H1 (cell line): ENCODE results near the gene RNF208. TPM values are rescaled to one million over a fixed set of nuclear protein-coding genes. Genes with fewer than 3 reads are reported as not detected.

ENCODE experiments used
- BCL11A ChIP-seq, 2 experiments: IDR thresholded peaks; one replicate each; pipeline ENCODE4 v1.6.1; 2011; ENCODE audit warnings: low read depth in 2 of 2, low read length in 2 of 2, mild to moderate bottlenecking in 2 of 2
- CBX5 ChIP-seq: fragments of 300-800, 300-1000 bp; sonication (generic); IDR thresholded peaks from 2 replicates; pipeline ENCODE4 v1.7.1; 2016; ENCODE audit warnings: antibody characterized with exemption, low read length, low read depth
- CBX8 ChIP-seq: fragments of 300-800, 300-1000 bp; sonication (generic); IDR thresholded peaks from 2 replicates; pipeline ENCODE4 v1.7.1; 2016; ENCODE audit warnings: low read depth, low read length, borderline replicate concordance
- CEBPB ChIP-seq: IDR thresholded peaks from 2 replicates; pipeline ENCODE4 v1.6.1; 2012; ENCODE audit warnings: low read depth, low read length
- CHD2 ChIP-seq: IDR thresholded peaks from 2 replicates; pipeline ENCODE4 v1.6.1; 2012; ENCODE audit warnings: low read length, improper control_type of control experiment
- EP300 ChIP-seq, 2 experiments: IDR thresholded peaks; 1 replicate in 1 of 2; 2 replicates in 1 of 2; pipeline ENCODE4 v1.6.1; 2011 to 2012; ENCODE audit warnings: low read depth in 2 of 2, low read length in 2 of 2, mild to moderate bottlenecking in 2 of 2, borderline replicate concordance in 1 of 2, inconsistent platforms in 1 of 2, moderate library complexity in 1 of 2
- FOSL1 ChIP-seq: IDR thresholded peaks from 2 replicates; pipeline ENCODE4 v1.6.1; 2011; ENCODE audit warnings: mild to moderate bottlenecking, low read depth, low read length, moderate library complexity; ENCODE audit not compliant: insufficient read depth
- GABPA ChIP-seq: IDR thresholded peaks from 2 replicates; pipeline ENCODE4 v1.6.1; 2011; ENCODE audit warnings: mild to moderate bottlenecking, low read length, moderate library complexity, borderline replicate concordance; ENCODE audit not compliant: insufficient read depth
- KDM1A ChIP-seq: fragments of 200-600, 300-600 bp; sonication (generic); IDR thresholded peaks from 2 replicates; pipeline ENCODE4 v1.7.1; 2016; ENCODE audit warnings: mild to moderate bottlenecking, low read length, borderline replicate concordance
- KDM5A ChIP-seq: fragments of 200-600 bp; IDR thresholded peaks from 2 replicates; pipeline ENCODE4 v1.7.1; 2012; ENCODE audit warnings: mild to moderate bottlenecking, low read length, inconsistent platforms, mixed read lengths
- MAFK ChIP-seq: IDR thresholded peaks from 2 replicates; pipeline ENCODE4 v1.6.1; 2012; ENCODE audit warnings: low read depth, mild to moderate bottlenecking, improper control_type of control experiment, low read length
- PHF8 ChIP-seq: fragments of 200-600 bp; sonication (generic); conservative IDR thresholded peaks from 2 replicates; pipeline ENCODE4 v1.7.1; 2012; ENCODE audit warnings: low read depth, mild to moderate bottlenecking, inconsistent platforms, low read length, moderate library complexity
- POLR2AphosphoS5 ChIP-seq: IDR thresholded peaks from 2 replicates; pipeline ENCODE4 v1.6.1; 2011; ENCODE audit warnings: low read depth, low read length
- RBBP5 ChIP-seq: IDR thresholded peaks from 2 replicates; pipeline ENCODE4 v1.7.1; 2012; ENCODE audit warnings: low read depth, mild to moderate bottlenecking, inconsistent platforms, low read length, moderate library complexity, borderline replicate concordance
- RXRA ChIP-seq: IDR thresholded peaks from 2 replicates; pipeline ENCODE4 v1.6.1; 2011; ENCODE audit warnings: low read depth, mild to moderate bottlenecking, low read length, moderate library complexity; ENCODE audit not compliant: insufficient read depth
- SIN3A ChIP-seq, 2 experiments: IDR thresholded peaks in 1 of 2; conservative IDR thresholded peaks in 1 of 2; 2 replicates each; pipeline ENCODE4 v1.6.1; 2011 to 2012; ENCODE audit warnings: low read length in 2 of 2, improper control_type of control experiment in 1 of 2, low read depth in 1 of 2, mild to moderate bottlenecking in 1 of 2
- SP4 ChIP-seq: IDR thresholded peaks from 2 replicates; pipeline ENCODE4 v1.6.1; 2012; ENCODE audit warnings: low read length, inconsistent platforms
- TAF1 ChIP-seq: IDR thresholded peaks from 2 replicates; pipeline ENCODE4 v1.6.1; 2011; ENCODE audit warnings: mild to moderate bottlenecking, low read depth, low read length
- TCF12 ChIP-seq: IDR thresholded peaks from 2 replicates; pipeline ENCODE4 v1.6.1; 2011; ENCODE audit warnings: low read depth, mild to moderate bottlenecking, low read length
- TEAD4 ChIP-seq: IDR thresholded peaks from 2 replicates; pipeline ENCODE4 v1.6.1; 2012; ENCODE audit warnings: low read depth, low read length, inconsistent platforms, mixed read lengths
- YY1 ChIP-seq: IDR thresholded peaks from 2 replicates; pipeline ENCODE4 v1.6.1; 2011; ENCODE audit warnings: low read depth, mild to moderate bottlenecking, low read length
- polyA plus RNA-seq, 7 experiments: library from polyadenylated mRNA; depleted of rRNA in 3 of 7; stranded (reverse) in 5 of 7; unstranded in 2 of 7; fragments of >200 nt in 5 of 7; fragments of 200-250 nt in 2 of 7; gene quantifications; 1 replicate in 5 of 7; 2 replicates in 1 of 7; 4 replicates in 1 of 7; pipeline versions ENCODE4 v1.2.1 to v1.2.3, GENCODE V29; 2011 to 2013; ENCODE audit warnings: missing spikeins in 2 of 7, mixed read lengths in 2 of 7
- total RNA-seq: library from RNA; stranded (reverse); fragmentation: NEBNext Ultra II Directional; extraction: Animal tissue kit (Norgen Biotek cat#: 25700); gene quantifications from 2 replicates; pipeline ENCODE4 v1.2.1, GENCODE V29; 2021
- TF ChIP-seq, protein P1 (sequence below): IDR thresholded peaks from 2 replicates; pipeline ENCODE4 v1.6.1; 2011; ENCODE audit warnings: low read length, improper control_type of control experiment
- TF ChIP-seq, protein P2 (sequence below): IDR thresholded peaks from 2 replicates; pipeline ENCODE4 v1.6.1; 2012; ENCODE audit warnings: inconsistent platforms

Gene RNF208
- total and polyA plus RNA-seq, 2 of the 8 experiments (the other 6 are each of a cell fraction or from before 2014, with no cell fraction given): 2.7 to 7.7 TPM

- TF ChIP-seq MAFK (no peak), CBX5 (no peak), PHF8 (peak; percentile 89), KDM5A (0 out of 2 replicates have a peak, but pooled peaks have one; percentile 14), SIN3A (conservative IDR thresholded peaks at IDR 0.05 in 1 of 2, IDR thresholded peaks at IDR 0.05 in 1 of 2; ENCODE audit: low read depth in 1 of 2, low read length in 2 of 2) (peak in 1 of 2 experiments; percentile 87; a peak in 1 of 4 replicates), BCL11A (IDR thresholded peaks at IDR 0.05; ENCODE audit: low read depth in 2 of 2, low read length in 2 of 2) (no peak), TAF1 (peak; percentile 86), CEBPB (no peak), SP4 (no peak), RBBP5 (peak; percentile 32; the same call in 1 of the 2 replicates), RXRA (no peak), CBX8 (no peak), YY1 (no peak; the same call in 1 of the 2 replicates), GABPA (peak; percentile 93), TCF12 (no peak), CHD2 (no peak), KDM1A (no peak), FOSL1 (no peak), TEAD4 (no peak), POLR2AphosphoS5 (0 out of 2 replicates have a peak, but pooled peaks have one; percentile 30), EP300 (IDR thresholded peaks at IDR 0.05; ENCODE audit: borderline replicate concordance in 1 of 2, low read depth in 2 of 2, low read length in 2 of 2) (no peak)
- TF ChIP-seq, protein P1, sequence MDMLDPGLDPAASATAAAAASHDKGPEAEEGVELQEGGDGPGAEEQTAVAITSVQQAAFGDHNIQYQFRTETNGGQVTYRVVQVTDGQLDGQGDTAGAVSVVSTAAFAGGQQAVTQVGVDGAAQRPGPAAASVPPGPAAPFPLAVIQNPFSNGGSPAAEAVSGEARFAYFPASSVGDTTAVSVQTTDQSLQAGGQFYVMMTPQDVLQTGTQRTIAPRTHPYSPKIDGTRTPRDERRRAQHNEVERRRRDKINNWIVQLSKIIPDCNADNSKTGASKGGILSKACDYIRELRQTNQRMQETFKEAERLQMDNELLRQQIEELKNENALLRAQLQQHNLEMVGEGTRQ: no peak
- TF ChIP-seq, protein P2, sequence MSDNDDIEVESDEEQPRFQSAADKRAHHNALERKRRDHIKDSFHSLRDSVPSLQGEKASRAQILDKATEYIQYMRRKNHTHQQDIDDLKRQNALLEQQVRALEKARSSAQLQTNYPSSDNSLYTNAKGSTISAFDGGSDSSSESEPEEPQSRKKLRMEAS: 0 out of 2 replicates have a peak, but pooled peaks have one; percentile 6
Observed at GRCh38 chr9:137254624-137255447, 32.8 kb upstream of the RNF208 start, which contains the start of gene NELFB (continued).
